Gastroesophageal sphincter (tissue), 3 donors: ENCODE measurements around the gene NIP7.

ENCODE experiments used
- CTCF ChIP-seq, 4 experiments: fragments of 200-600 bp in 2 of 4; fragments of 450-650 bp in 2 of 4; sonication (generic) in 1 of 4; IDR thresholded peaks; one replicate each; pipeline ENCODE4 v1.5.1; 2017 to 2019; ENCODE audit warnings: antibody characterized with exemption in 4 of 4, mild to moderate bottlenecking in 2 of 4, moderate library complexity in 2 of 4
- POLR2AphosphoS5 ChIP-seq: sonication (generic); formaldehyde crosslinking; IDR thresholded peaks from one replicate; pipeline ENCODE4 v1.6.1; 2017; ENCODE audit warnings: antibody characterized with exemption

GRCh38 chr16:69318911-69319289, 20.7 kb upstream of the NIP7 start:
- TF ChIP-seq CTCF (IDR thresholded peaks at IDR 0.05) (no peak), POLR2AphosphoS5 (no peak)
